ENCODE results near the gene PRLR.

PRLR gene

DNA sequence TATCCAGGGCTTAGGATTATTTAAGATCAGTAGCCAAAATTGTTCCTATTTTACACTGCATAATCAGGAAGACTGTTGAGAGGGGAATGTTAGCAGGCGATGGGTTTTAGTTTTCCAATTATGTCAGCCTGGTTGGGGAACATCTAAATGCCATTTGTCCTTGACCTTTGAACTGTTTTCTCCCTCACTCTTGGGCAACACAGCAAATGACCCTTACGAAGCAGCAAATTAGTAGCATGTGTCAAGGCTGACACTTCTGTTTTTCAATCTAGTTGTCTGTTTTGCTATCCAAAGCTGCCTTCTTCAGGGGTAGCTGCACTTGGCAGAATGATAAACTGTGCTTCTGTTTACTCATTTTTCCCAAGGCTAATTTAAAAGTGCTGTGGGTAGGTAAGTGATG lies 104.5 kb downstream of the PRLR start:
- TF ChIP-seq CREB1 (IDR thresholded peaks at IDR 0.05; ENCODE audit: low read depth): no peak
- TF ChIP-seq, protein P1, sequence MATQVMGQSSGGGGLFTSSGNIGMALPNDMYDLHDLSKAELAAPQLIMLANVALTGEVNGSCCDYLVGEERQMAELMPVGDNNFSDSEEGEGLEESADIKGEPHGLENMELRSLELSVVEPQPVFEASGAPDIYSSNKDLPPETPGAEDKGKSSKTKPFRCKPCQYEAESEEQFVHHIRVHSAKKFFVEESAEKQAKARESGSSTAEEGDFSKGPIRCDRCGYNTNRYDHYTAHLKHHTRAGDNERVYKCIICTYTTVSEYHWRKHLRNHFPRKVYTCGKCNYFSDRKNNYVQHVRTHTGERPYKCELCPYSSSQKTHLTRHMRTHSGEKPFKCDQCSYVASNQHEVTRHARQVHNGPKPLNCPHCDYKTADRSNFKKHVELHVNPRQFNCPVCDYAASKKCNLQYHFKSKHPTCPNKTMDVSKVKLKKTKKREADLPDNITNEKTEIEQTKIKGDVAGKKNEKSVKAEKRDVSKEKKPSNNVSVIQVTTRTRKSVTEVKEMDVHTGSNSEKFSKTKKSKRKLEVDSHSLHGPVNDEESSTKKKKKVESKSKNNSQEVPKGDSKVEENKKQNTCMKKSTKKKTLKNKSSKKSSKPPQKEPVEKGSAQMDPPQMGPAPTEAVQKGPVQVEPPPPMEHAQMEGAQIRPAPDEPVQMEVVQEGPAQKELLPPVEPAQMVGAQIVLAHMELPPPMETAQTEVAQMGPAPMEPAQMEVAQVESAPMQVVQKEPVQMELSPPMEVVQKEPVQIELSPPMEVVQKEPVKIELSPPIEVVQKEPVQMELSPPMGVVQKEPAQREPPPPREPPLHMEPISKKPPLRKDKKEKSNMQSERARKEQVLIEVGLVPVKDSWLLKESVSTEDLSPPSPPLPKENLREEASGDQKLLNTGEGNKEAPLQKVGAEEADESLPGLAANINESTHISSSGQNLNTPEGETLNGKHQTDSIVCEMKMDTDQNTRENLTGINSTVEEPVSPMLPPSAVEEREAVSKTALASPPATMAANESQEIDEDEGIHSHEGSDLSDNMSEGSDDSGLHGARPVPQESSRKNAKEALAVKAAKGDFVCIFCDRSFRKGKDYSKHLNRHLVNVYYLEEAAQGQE (IDR thresholded peaks at IDR 0.05; ENCODE audit: low read depth): no peak

DNA sequence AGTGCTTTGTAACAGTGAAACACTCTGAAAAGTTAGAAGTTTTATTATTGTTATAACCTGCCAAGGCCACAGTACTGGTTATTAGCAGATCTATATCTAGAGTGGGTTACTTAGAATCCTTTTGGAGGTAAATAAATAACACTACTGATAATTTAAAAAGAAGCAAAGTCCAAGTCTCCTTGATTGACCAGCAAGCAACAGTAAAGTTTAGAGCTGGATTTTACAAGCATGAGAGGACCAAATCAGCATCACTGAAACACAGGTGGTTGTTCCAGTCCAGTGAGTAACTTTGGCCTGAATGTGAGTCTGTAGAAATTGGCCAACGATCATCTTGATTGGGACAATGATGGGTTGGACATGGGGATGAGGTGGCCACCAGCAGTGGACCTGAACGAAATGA lies 105.4 kb downstream of the PRLR start:
- TF ChIP-seq TEAD4 (IDR thresholded peaks at IDR 0.05) (no peak), YY1 (IDR thresholded peaks at IDR 0.05; ENCODE audit: low read depth) (no peak), EP300 (IDR thresholded peaks at IDR 0.05; ENCODE audit: borderline replicate concordance) (no peak), RAD21 (IDR thresholded peaks at IDR 0.05; ENCODE audit: low read depth) (no peak), FOXM1 (IDR thresholded peaks at IDR 0.05; ENCODE audit: borderline replicate concordance, low read depth) (no peak), CREB1 (IDR thresholded peaks at IDR 0.05; ENCODE audit: low read depth) (no peak), TAF1 (IDR thresholded peaks at IDR 0.05; ENCODE audit: low read depth) (no peak), TCF12 (IDR thresholded peaks at IDR 0.05; ENCODE audit: low read depth) (no peak), NFIC (IDR thresholded peaks at IDR 0.05) (no peak), ZBTB7A (IDR thresholded peaks at IDR 0.05; ENCODE audit: low read depth) (no peak), EGR1 (IDR thresholded peaks at IDR 0.05) (no peak), CEBPB (IDR thresholded peaks at IDR 0.05) (no peak)
- TF ChIP-seq, protein P2, sequence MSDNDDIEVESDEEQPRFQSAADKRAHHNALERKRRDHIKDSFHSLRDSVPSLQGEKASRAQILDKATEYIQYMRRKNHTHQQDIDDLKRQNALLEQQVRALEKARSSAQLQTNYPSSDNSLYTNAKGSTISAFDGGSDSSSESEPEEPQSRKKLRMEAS (IDR thresholded peaks at IDR 0.05): no peak
- TF ChIP-seq, protein P3, sequence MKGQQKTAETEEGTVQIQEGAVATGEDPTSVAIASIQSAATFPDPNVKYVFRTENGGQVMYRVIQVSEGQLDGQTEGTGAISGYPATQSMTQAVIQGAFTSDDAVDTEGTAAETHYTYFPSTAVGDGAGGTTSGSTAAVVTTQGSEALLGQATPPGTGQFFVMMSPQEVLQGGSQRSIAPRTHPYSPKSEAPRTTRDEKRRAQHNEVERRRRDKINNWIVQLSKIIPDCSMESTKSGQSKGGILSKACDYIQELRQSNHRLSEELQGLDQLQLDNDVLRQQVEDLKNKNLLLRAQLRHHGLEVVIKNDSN (IDR thresholded peaks at IDR 0.05): no peak
- TF ChIP-seq, protein P1 (IDR thresholded peaks at IDR 0.05; ENCODE audit: low read depth): no peak

DNA sequence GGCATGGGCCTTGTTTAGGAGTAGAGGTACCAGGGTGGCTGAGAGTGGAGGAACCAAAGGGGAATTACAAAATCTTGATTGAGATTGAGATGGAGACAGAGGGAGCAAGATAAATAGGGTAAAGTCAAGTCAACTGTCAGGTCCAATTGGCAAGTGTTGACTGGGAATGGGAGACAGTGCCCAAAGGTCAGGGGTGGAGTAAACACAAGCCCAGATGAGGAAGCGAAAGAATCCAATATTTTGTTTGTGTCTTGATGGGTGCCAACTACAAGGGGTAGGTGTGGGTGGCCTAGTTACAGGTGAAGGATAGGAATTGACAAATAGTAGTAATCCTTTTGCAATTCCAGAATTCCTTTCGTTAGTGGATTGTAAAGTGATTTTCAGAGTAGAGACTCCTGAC lies 107.5 kb downstream of the PRLR start:
- TF ChIP-seq, protein P3 (IDR thresholded peaks at IDR 0.05): no peak
- TF ChIP-seq ZBTB7A (IDR thresholded peaks at IDR 0.05; ENCODE audit: low read depth) (no peak), EP300 (IDR thresholded peaks at IDR 0.05; ENCODE audit: borderline replicate concordance) (no peak), TEAD4 (IDR thresholded peaks at IDR 0.05) (no peak), RAD21 (IDR thresholded peaks at IDR 0.05; ENCODE audit: low read depth) (no peak), YY1 (IDR thresholded peaks at IDR 0.05; ENCODE audit: low read depth) (no peak), CREB1 (IDR thresholded peaks at IDR 0.05; ENCODE audit: low read depth) (no peak), NFIC (IDR thresholded peaks at IDR 0.05) (no peak), CEBPB (IDR thresholded peaks at IDR 0.05) (no peak), TAF1 (IDR thresholded peaks at IDR 0.05; ENCODE audit: low read depth) (no peak), EGR1 (IDR thresholded peaks at IDR 0.05) (no peak), FOXM1 (IDR thresholded peaks at IDR 0.05; ENCODE audit: borderline replicate concordance, low read depth) (no peak), TCF12 (IDR thresholded peaks at IDR 0.05; ENCODE audit: low read depth) (no peak)
- TF ChIP-seq, protein P2 (IDR thresholded peaks at IDR 0.05): no peak
- TF ChIP-seq, protein P1 (IDR thresholded peaks at IDR 0.05; ENCODE audit: low read depth): no peak

DNA sequence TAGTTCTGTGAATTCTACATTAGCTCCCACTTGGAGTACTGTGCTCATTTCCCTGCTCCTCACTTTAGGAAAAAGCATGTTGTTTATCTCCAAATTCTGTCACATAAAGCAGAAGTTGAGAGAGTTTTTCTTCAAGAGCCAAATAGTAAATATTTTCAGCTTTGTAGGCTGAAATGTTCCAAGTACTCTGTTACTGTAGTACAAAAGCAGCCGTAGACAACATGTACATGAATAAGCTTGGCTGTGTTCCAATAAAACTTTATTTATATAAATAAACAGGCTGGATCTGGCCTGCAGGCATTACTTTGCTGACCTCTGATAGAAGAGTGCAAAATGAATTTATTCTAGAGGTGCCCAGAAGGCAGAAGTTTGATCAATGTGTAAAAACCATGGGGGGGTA lies 109.6 kb downstream of the PRLR start:
- TF ChIP-seq NFIC (IDR thresholded peaks at IDR 0.05): no peak
- no peak for TF ChIP-seq YY1 (IDR thresholded peaks at IDR 0.05; ENCODE audit: low read depth)
- TF ChIP-seq CEBPB (IDR thresholded peaks at IDR 0.05): no peak
- TF ChIP-seq TCF12 (IDR thresholded peaks at IDR 0.05; ENCODE audit: low read depth): no peak
- TF ChIP-seq TEAD4 (IDR thresholded peaks at IDR 0.05): no peak
- TF ChIP-seq EP300 (IDR thresholded peaks at IDR 0.05; ENCODE audit: borderline replicate concordance): no peak
- TF ChIP-seq ZBTB7A (IDR thresholded peaks at IDR 0.05; ENCODE audit: low read depth): no peak
- no peak for TF ChIP-seq RAD21 (IDR thresholded peaks at IDR 0.05; ENCODE audit: low read depth)
- no peak for TF ChIP-seq TAF1 (IDR thresholded peaks at IDR 0.05; ENCODE audit: low read depth)
- TF ChIP-seq, protein P1 (IDR thresholded peaks at IDR 0.05; ENCODE audit: low read depth): no peak

Data from Ishikawa (cell line).